HG03439 (cell line): Measurements from ENCODE around the gene SRGAP1.
A peak's percentile ranks its signal among the peaks of the same experiment; 100 is the strongest.
"Not testable (repeated sequence)": the region's sequence is repeated elsewhere in the genome, so short reads cannot be mapped to it uniquely, and the experiment has no call there.

ENCODE experiments used
- ATAC-seq: cut with Tn5 transposase; IDR thresholded peaks from one replicate; pipeline ENCODE4 v1.9.1; 2021; ENCODE audit warnings: mild to moderate bottlenecking, moderate library complexity; ENCODE audit not compliant: unreplicated experiment

SRGAP1 gene

GRCh38 chr12:64186789-64187188, 342.3 kb downstream of the SRGAP1 start:
- peak; percentile 97 for ATAC-seq

- ATAC-seq: no peak
Observed at GRCh38 chr12:64187370-64187769, 342.9 kb downstream of the SRGAP1 start.

GRCh38 chr12:64187794-64188193, 343.3 kb downstream of the SRGAP1 start:
- no peak for ATAC-seq

GRCh38 chr12:64189530-64189929, 345.0 kb downstream of the SRGAP1 start:
- ATAC-seq: no peak

GRCh38 chr12:64190140-64190539, 345.6 kb downstream of the SRGAP1 start:
- ATAC-seq: no peak

- ATAC-seq: peak; percentile 84
Observed at GRCh38 chr12:64192644-64193444, 348.3 kb downstream of the SRGAP1 start.

GRCh38 chr12:64193931-64194330, 349.4 kb downstream of the SRGAP1 start:
- peak; percentile 25 for ATAC-seq

- peak; percentile 51 for ATAC-seq
Observed at GRCh38 chr12:64194333-64195149, 350.0 kb downstream of the SRGAP1 start.

- ATAC-seq: not testable (repeated sequence)
Observed at GRCh38 chr12:64195841-64196240, 351.3 kb downstream of the SRGAP1 start.

GRCh38 chr12:64203036-64203435, 358.5 kb downstream of the SRGAP1 start:
- no peak for ATAC-seq

- no peak for ATAC-seq
Observed at GRCh38 chr12:64203775-64204174, 359.3 kb downstream of the SRGAP1 start.

GRCh38 chr12:64205542-64205941, 361.0 kb downstream of the SRGAP1 start:
- ATAC-seq: no peak

GRCh38 chr12:64207453-64207852, 363.0 kb downstream of the SRGAP1 start:
- no peak for ATAC-seq
